GM18861 (cell line): Measurements from ENCODE around the gene TBCCD1.

Experiments used
- ATAC-seq: cut with Tn5 transposase; IDR thresholded peaks from one replicate; pipeline ENCODE4 v1.9.1; 2021; ENCODE audit not compliant: unreplicated experiment

Gene TBCCD1

GRCh38 chr3:186567072-186567921 is at the start of gene TBCCD1:
TBCCD1 (minus strand) TSS chr3:186567339; CDS start chr3:186564329, 3,010 bp downstream.
- peak; percentile 42 for ATAC-seq

GRCh38 chr3:186616299-186616617 is 49.1 kb upstream of the TBCCD1 start:
- ATAC-seq: no peak

- no peak for ATAC-seq
Observed at GRCh38 chr3:186614597-186615483, 47.7 kb upstream of the TBCCD1 start.

GRCh38 chr3:186614266-186614596 is 47.1 kb upstream of the TBCCD1 start:
- ATAC-seq: no peak

- no peak for ATAC-seq
Observed at GRCh38 chr3:186613637-186614265, 46.6 kb upstream of the TBCCD1 start.

- no peak for ATAC-seq
Observed at GRCh38 chr3:186612721-186613636, 45.8 kb upstream of the TBCCD1 start, which contains the start of gene AHSG. AHSG (plus strand) TSS chr3:186613060; CDS start chr3:186613142, 82 bp downstream.

GRCh38 chr3:186612065-186612464 is 44.9 kb upstream of the TBCCD1 start:
- ATAC-seq: no peak

GRCh38 chr3:186609247-186609868 is 42.2 kb upstream of the TBCCD1 start:
- no peak for ATAC-seq

GRCh38 chr3:186608624-186609215 is 41.6 kb upstream of the TBCCD1 start:
- ATAC-seq: no peak

GRCh38 chr3:186605561-186606545 is 38.7 kb upstream of the TBCCD1 start:
- no peak for ATAC-seq

GRCh38 chr3:186605078-186605477 is 37.9 kb upstream of the TBCCD1 start:
- ATAC-seq: no peak

- no peak for ATAC-seq
Observed at GRCh38 chr3:186603159-186603558, 36.0 kb upstream of the TBCCD1 start.

- no peak for ATAC-seq
Observed at GRCh38 chr3:186600896-186601295, 33.8 kb upstream of the TBCCD1 start.

GRCh38 chr3:186599785-186600166 is 32.6 kb upstream of the TBCCD1 start:
- ATAC-seq: no peak

- ATAC-seq: no peak
Observed at GRCh38 chr3:186599142-186599784, 32.1 kb upstream of the TBCCD1 start.

- ATAC-seq: no peak
Observed at GRCh38 chr3:186598794-186599141, 31.6 kb upstream of the TBCCD1 start.

GRCh38 chr3:186598108-186598784 is 31.1 kb upstream of the TBCCD1 start:
- ATAC-seq: no peak
